ENCODE data around the gene RGMB.
A peak's percentile ranks its signal among the peaks of the same experiment; 100 is the strongest.

DNA sequence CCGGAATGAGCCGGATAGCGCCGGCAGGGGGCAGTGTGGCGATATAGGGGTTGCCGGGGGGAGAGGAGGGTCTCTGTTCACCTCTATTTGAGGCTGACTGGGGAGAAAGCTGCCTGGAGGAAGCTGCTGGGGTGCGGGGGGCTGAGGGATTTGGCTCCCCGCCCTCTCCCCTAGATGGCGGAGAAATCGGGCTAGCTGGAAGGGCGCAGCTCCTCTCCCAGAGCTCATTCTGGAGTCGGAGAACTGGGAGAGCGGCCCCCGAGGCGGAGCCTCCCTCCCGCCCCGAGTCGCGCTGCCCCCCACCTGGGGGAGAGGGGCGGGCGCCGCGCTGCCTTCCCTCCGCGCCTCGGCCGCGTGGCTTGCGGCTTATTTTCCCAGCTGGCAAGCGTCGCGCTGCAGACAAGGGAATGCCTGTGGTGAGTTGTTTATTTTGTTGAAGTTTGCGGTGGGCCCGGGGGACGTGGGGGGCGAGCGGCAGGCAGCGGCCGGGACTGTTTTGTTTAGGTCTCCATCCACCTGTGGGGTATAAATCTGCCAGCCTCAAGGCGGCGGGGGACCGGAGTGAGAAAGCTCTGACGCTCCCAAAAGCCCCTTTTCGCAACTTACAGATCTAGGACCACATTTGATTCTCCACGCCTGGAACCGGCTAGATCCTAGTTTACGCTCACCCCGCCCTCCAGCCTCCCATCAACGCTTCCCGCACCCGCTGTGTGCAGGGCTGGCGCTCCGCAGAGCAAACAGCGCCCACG, 4.1 kb upstream of the RGMB start:
- TF ChIP-seq, protein P1, sequence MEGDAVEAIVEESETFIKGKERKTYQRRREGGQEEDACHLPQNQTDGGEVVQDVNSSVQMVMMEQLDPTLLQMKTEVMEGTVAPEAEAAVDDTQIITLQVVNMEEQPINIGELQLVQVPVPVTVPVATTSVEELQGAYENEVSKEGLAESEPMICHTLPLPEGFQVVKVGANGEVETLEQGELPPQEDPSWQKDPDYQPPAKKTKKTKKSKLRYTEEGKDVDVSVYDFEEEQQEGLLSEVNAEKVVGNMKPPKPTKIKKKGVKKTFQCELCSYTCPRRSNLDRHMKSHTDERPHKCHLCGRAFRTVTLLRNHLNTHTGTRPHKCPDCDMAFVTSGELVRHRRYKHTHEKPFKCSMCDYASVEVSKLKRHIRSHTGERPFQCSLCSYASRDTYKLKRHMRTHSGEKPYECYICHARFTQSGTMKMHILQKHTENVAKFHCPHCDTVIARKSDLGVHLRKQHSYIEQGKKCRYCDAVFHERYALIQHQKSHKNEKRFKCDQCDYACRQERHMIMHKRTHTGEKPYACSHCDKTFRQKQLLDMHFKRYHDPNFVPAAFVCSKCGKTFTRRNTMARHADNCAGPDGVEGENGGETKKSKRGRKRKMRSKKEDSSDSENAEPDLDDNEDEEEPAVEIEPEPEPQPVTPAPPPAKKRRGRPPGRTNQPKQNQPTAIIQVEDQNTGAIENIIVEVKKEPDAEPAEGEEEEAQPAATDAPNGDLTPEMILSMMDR (IDR thresholded peaks at IDR 0.05), result peak; percentile 76
- TF ChIP-seq SIN3A (IDR thresholded peaks at IDR 0.05; ENCODE audit: borderline replicate concordance, low read depth, low read length) (no peak), TCF12 (IDR thresholded peaks at IDR 0.05) (peak; percentile 21; the same call in 1 of the 2 replicates), POLR2AphosphoS5 (IDR thresholded peaks at IDR 0.05; ENCODE audit: low read depth, low read length) (peak; percentile 44; the same call in 1 of the 2 replicates), GATA2 (CRISPR knock-in tag; IDR thresholded peaks at IDR 0.05) (no peak)
